Umbilical cord (tissue), 2 donors: ENCODE data around the gene ZNF674. TPM values are rescaled to one million over a fixed set of nuclear protein-coding genes. Genes with fewer than 3 reads are reported as not detected.
"Not testable (repeated sequence)": the region's sequence is repeated elsewhere in the genome, so short reads cannot be mapped to it uniquely, and the experiment has no call there.

Experiments used
- DNase-seq: peaks from one replicate; pipeline ENCODE4 v3.0.0-alpha.2; 2015; ENCODE audit warnings: low spot score
- total RNA-seq: library from RNA; depleted of rRNA; stranded (reverse); fragments of >200 nt; gene quantifications from one replicate; pipeline ENCODE4 v1.2.3, GENCODE V29; 2014; ENCODE audit warnings: low replicate concordance; ENCODE audit not compliant: insufficient read depth

ZNF674 gene
- total RNA-seq, 1 donor from 2014 or later, result 8.2 TPM

DNA sequence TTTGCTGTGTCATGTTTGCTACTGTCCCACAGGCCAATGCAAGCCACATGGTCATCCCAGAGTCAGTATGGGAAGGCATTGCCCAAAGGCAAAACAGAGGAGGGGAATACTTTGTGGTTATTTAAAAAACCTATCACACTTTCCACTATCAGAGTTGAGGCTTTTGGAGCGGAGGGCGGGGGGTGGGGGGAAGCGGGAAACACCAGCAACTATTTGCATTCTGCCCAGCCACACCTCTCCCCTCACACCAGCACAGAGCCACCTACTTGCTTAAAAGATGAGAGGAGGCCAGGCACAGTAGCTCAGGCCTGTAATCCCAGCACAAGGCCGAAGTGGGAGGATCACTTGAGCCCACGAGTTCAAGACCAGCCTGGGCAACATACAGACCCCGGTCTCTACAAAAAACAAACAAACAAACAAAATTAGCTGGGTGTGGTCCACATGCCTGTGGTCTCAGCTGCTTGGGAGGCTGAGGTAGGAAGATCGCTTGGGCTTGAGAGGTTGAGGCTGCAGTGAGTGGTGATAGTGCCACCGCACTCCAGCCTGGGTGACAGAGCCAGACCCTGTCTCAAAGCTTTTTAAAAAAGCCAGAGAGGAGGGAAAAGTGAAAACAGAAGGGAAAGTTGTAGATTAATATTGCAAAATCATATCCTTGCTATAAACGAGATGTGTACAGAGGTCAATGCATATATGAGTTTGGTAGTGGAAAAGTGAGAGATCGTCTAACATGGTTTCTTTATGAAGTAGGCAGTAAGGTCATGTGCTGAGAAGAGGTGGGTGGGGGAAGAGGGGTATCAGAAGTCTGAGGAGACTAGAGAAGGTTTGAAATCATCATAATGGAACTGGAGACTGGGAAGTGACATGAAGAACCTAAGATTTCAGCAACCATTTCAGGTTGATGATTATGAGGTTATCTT is 26.5 kb upstream of the ZNF674 start:
- DNase-seq, result no peak

GRCh38 chrX:46569621-46570020 is 24.4 kb upstream of the ZNF674 start:
- DNase-seq, result no peak

- no peak for DNase-seq
Observed at GRCh38 chrX:46567388-46567787, 22.2 kb upstream of the ZNF674 start.

GRCh38 chrX:46561824-46562657 is 16.8 kb upstream of the ZNF674 start:
- no peak for DNase-seq

- DNase-seq, result peak; percentile 79
Observed at GRCh38 chrX:46559062-46559461, 13.8 kb upstream of the ZNF674 start.

DNA sequence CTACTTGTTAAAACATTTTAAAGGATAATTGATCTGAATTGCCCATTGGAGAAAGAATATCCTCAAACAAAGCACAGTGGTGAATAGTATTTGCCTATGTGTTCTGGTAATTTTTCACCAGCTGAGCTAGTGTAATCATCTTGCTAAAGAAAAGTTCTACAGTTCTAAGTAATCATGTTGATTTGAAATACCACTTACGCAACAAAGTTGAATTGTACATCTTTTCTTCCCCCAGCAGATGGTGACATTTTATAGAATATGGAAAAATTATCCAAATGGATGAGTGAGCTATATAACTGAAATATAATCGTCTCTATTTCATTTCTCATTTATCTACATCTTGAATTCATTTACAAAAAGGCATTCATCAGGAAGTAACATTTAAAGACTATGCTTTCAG is 9.7 kb upstream of the ZNF674 start:
- peak; percentile 27 for DNase-seq

- no peak for DNase-seq
Observed at GRCh38 chrX:46553935-46554334, 8.7 kb upstream of the ZNF674 start.

GRCh38 chrX:46551494-46552128 is 6.4 kb upstream of the ZNF674 start:
- DNase-seq, result peak; percentile 60

DNA sequence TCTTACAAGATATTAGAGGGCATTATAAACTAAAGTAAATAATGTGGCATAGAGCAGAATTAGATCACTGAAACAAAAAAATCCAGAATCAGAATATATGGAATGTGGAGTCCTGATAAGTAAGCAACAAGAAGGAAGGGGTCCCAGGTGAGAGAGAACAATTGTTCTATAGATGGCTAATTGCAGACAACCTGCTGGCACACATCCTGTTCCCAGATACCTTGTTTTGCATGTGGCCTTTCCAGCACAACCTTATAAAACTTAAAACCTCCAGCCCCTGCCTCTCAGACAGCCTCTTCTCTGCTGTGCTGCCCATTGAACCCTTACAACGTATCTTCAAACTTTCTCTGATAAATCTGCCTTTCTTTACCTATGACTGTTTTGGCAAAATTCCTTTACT is 4.7 kb upstream of the ZNF674 start:
- DNase-seq, result no peak

GRCh38 chrX:46547857-46548256 is 2.6 kb upstream of the ZNF674 start:
- peak; percentile 8 for DNase-seq

DNA sequence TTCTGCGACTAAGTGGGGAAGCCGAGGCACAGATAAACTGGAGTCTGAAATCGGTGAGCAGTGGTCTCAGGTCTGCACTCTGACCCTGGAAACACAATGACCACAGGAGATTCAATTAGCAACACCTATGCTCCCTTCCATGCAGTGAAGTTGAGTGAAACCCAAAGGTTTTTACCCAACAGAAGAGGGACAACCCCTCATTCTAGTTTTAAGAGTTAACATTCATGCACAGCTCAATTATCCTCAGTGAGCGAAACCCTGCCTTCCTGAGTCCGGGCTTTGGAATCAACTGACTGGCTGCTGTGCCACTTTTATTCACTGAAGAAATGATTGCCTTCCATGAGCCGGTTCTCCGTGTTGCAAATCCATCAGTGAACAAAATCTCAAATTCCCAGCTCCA is 694 bp downstream of the ZNF674 start:
- not testable (repeated sequence) for DNase-seq

DNA sequence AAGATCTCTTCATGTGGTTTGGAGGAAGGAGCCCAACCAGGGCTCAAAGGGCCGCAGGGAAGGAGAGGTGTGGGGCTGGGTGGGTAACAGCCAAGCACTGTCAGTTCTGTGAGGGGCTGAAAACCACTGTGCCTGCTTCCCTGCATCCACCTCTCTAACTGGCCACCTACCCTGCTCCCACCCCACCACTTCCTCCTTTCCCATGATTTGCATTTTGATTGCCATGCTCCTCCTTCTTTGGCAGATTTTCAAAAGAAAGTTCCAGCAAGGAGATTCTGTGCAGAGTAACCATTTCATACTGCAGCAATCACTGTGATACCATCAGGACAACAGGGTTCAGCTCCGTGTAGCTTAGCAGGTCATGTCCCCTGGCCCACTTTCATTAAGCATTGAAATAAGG is 1.8 kb downstream of the ZNF674 start:
- no peak for DNase-seq

DNA sequence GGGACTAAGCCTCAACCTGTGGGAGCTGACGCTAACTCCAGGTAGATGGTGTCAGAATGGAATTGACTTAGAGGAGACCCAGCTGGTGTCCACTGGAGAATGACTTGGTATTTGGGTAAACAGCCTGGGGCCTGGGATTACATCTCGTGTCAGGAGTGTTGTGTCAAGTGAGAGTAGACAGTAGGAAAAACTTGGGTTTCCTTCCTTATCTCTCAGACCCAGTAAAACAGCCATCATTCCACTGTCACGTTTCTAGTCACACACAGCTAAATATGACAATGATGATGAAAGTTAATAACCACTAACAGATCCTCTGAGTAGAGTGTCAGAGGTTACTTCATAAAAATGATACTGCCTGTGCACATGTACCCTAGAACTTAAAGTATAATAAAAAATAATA is 13.8 kb downstream of the ZNF674 start:
- no peak for DNase-seq

- not testable (repeated sequence) for DNase-seq
Observed at GRCh38 chrX:46530404-46530908, 14.8 kb downstream of the ZNF674 start.

DNA sequence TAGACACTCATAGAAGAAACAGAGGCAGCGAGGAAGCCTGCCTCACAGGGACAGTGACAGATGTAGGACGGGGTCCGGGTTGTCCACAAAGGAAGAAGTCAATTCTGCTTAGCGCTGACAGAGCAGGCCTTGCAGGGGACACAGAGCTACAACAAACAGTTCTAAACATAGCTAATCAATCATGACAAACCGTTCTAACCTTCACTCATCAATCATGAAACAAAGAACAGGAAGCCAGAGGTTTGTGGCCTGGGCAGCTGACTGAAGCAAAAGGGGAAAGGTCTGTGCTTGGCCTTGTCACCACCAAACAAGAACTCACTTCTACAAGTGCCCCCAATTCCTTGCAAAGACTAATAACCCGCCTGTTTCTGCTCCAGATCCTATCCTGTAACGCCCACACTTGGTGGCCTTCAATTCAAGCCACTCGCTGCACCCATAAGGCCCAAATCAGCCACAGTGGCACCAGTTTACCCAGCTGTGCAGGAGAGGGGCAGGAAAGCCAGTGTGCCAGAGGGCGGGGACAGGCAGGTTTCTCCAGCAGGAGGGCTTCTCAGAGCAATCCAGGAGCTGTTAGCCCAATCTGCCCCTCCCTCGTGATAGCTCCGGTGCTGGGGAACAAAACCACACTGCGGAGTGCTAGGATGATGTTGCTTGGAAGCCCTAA is 15.3 kb downstream of the ZNF674 start:
- not testable (repeated sequence) for DNase-seq

DNA sequence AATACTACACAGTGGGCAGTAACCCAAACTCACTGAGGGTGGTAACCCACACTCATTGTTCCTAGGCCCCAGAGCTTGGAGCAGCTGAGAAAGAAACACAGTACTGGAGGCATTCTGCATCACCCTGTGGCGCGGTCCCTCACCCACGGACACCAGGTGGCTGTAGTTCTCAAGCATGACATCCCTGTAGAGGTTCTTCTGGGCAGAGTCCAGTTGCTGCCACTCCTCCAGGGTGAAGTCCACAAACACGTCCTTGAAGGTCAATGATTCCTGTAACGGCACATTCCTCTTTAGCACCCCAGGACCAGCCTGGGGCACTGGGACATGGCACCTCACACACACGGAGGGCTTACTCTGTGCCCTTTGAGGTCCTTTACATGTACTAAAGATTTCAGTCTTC is 16.6 kb downstream of the ZNF674 start:
- not testable (repeated sequence) for DNase-seq

DNA sequence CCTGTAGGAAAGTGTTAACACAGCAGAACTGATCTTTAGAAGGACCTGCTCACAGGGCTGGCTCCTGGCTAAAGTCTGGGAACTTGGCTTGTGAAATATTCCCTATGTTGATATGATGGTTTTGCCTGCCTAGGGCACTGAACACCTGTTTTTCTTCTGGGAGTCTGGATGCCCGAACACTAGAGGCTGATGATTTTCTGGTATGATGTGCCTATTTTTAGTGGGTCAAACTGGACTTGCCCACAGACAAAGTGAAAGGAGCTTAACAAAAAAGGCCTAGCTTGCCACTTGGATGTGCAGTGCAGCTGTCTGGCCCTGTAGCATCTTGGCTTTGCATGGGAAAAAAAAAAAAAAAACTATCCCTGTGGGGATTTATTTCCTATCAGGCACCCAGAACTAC is 39.1 kb downstream of the ZNF674 start:
- no peak for DNase-seq

DNA sequence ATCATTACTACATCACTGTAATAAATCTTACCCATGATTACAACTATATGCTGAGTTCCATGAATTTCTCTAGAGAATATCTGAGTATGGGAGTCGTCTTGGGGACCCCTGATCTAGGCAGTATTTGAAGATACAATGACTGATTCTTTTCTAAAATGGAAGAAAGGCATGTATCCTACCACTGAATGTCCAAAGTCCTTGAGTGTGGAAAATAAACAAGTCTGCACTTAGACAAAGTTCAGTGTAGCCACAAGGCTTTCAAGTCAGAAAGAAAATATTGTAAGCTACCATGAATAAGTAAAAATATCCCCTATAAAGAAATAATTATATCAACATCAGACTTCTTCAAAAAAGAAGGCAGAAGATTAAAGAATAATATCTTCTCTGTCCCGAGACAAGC is 42.4 kb downstream of the ZNF674 start:
- no peak for DNase-seq

GRCh38 chrX:46500054-46500453 is 45.2 kb downstream of the ZNF674 start:
- no peak for DNase-seq

DNA sequence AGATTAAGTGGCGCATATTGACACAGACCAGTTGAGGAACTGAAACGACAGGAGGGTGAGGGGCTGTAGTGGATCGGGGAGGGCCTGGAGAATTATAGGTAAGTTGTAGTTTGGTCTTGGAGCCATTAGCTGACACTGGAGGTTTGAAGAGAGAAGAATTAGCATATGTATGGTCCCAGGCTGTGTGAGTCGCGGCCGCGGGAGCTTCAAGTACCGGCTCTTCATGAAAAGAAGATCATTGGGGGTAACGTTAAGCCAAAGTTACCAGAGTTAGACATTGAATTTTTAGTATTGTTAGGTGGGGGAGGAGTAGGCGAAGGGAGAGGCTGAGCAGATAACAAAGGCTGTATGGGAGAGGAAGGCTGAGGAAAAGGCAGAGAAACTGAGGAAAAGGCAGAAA is 56.5 kb downstream of the ZNF674 start:
- DNase-seq, result no peak

DNA sequence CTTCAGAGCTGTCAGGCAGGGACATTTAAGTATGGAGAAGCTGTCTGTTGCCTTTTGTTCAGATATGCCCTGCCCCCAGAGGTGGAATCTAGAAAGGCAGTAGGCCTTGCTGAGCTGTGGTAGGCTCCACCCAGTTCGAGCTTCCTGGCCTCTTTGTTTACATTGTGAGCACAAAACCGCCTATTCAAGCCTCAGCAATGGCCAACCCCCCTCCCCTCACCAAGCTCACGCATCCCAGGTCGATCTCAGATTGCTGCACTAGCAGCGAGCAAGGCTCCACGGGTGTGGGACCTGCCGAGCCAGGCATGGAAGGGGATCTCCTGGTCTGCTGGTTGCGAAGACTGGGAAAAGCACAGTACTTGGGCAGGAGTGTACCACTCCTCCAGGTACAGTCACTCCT is 59.3 kb downstream of the ZNF674 start:
- no peak for DNase-seq
